Gastrocnemius medialis (tissue), 4 donors: ENCODE measurements around the gene WDR7.

Experiments used
- CTCF ChIP-seq, 5 experiments: fragments of 450-650 bp in 3 of 5; fragments of 200-600 bp in 2 of 5; sonication (generic) in 2 of 5; IDR thresholded peaks in 4 of 5; conservative IDR thresholded peaks in 1 of 5; 1 replicate in 4 of 5; 2 replicates in 1 of 5; pipeline ENCODE4 v1.5.1; 2016 to 2019; ENCODE audit warnings: antibody characterized with exemption in 5 of 5, mild to moderate bottlenecking in 3 of 5, moderate library complexity in 3 of 5
- POLR2A ChIP-seq, 2 donors: fragments of 450-650 bp; IDR thresholded peaks; one replicate each; pipeline ENCODE4 v1.6.1; 2017; ENCODE audit warnings: antibody characterized with exemption in 2 of 2, mild to moderate bottlenecking in 2 of 2, moderate library complexity in 2 of 2

- TF ChIP-seq CTCF (IDR thresholded peaks at IDR 0.05 in 4 of 5, conservative IDR thresholded peaks at IDR 0.05 in 1 of 5) (no peak), POLR2A (IDR thresholded peaks at IDR 0.05) (no peak)
These were observed 426.0 kb downstream of the WDR7 start for GRCh38 chr18:57077005-57077765.
